ENCODE data around the gene ITGB4. TPM values are rescaled to one million over a fixed set of nuclear protein-coding genes. Genes with fewer than 3 reads are reported as not detected.

ITGB4 gene
- total and polyA plus RNA-seq, 2 of the 13 experiments (the other 11 are each of a cell fraction or from before 2014, with no cell fraction given), result 6.9 to 14.5 TPM

GRCh38 chr17:75738218-75738802 is 17.1 kb downstream of the ITGB4 start (continued):
- TF ChIP-seq ZNF407 (CRISPR knock-in tag; IDR thresholded peaks at IDR 0.05; ENCODE audit: not compliant biosample characterization) (no peak), ZNF724P (CRISPR knock-in tag; IDR thresholded peaks at IDR 0.05; ENCODE audit: borderline replicate concordance) (no peak), ZNF746 (CRISPR knock-in tag; IDR thresholded peaks at IDR 0.05) (no peak), ZFAT (CRISPR knock-in tag; conservative IDR thresholded peaks at IDR 0.05) (no peak), ZNF546 (CRISPR knock-in tag; conservative IDR thresholded peaks at IDR 0.05) (no peak), ZNF567 (CRISPR knock-in tag; IDR thresholded peaks at IDR 0.05; ENCODE audit: borderline replicate concordance) (no peak), SKI (IDR thresholded peaks at IDR 0.05; ENCODE audit: partially characterized antibody) (peak; percentile 27), ZNF20 (CRISPR knock-in tag; IDR thresholded peaks at IDR 0.05) (no peak), THYN1 (CRISPR knock-in tag; IDR thresholded peaks at IDR 0.05; ENCODE audit: borderline replicate concordance, low read depth) (no peak), PITX1 (CRISPR knock-in tag; IDR thresholded peaks at IDR 0.05) (peak; percentile 66; the same call in 1 of the 2 replicates), ZNF12 (CRISPR knock-in tag; IDR thresholded peaks at IDR 0.05) (no peak), ZFY (CRISPR knock-in tag; IDR thresholded peaks at IDR 0.05) (peak; percentile 55), TARDBP (CRISPR knock-in tag; IDR thresholded peaks at IDR 0.05) (no peak; the same call in 1 of the 2 replicates)
- TF ChIP-seq, protein P1, sequence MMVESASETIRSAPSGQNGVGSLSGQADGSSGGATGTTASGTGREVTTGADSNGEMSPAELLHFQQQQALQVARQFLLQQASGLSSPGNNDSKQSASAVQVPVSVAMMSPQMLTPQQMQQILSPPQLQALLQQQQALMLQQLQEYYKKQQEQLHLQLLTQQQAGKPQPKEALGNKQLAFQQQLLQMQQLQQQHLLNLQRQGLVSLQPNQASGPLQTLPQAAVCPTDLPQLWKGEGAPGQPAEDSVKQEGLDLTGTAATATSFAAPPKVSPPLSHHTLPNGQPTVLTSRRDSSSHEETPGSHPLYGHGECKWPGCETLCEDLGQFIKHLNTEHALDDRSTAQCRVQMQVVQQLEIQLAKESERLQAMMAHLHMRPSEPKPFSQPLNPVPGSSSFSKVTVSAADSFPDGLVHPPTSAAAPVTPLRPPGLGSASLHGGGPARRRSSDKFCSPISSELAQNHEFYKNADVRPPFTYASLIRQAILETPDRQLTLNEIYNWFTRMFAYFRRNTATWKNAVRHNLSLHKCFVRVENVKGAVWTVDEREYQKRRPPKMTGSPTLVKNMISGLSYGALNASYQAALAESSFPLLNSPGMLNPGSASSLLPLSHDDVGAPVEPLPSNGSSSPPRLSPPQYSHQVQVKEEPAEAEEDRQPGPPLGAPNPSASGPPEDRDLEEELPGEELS (CRISPR knock-in tag; IDR thresholded peaks at IDR 0.05), result no peak
- TF ChIP-seq, protein P2, sequence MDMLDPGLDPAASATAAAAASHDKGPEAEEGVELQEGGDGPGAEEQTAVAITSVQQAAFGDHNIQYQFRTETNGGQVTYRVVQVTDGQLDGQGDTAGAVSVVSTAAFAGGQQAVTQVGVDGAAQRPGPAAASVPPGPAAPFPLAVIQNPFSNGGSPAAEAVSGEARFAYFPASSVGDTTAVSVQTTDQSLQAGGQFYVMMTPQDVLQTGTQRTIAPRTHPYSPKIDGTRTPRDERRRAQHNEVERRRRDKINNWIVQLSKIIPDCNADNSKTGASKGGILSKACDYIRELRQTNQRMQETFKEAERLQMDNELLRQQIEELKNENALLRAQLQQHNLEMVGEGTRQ (IDR thresholded peaks at IDR 0.05; ENCODE audit: low read depth, low read length), result peak; percentile 82
- TF ChIP-seq, protein P2 (CRISPR knock-in tag; IDR thresholded peaks at IDR 0.05; ENCODE audit: borderline replicate concordance), result peak; percentile 91; the same call in 1 of the 2 replicates
